Activated naive CD8-positive, alpha-beta T cell treated with anti-CD3 and anti-CD28 coated beads, Interleukin-2, amount 10 ng/mL, durations not matched to agents 7 days and 5 days (primary cell): Measurements from ENCODE around the gene RXRA. TPM values are rescaled to one million over a fixed set of nuclear protein-coding genes. Genes with fewer than 3 reads are reported as not detected.
"Not testable (repeated sequence)": the region's sequence is repeated elsewhere in the genome, so short reads cannot be mapped to it uniquely, and the experiment has no call there.

Experiments used
- ATAC-seq: fragments of 150-1000 bp; cut with Tn5 transposase; one replicate; pipeline ENCODE4 v1.10.0; 2021; ENCODE audit warnings: low read depth, moderate library complexity
- POLR2A ChIA-PET: fragments of 350-600 bp; sonication (Branson Sonifier 250); formaldehyde crosslinking; loops from one replicate; lab custom pipeline; 2021; ENCODE audit warnings: antibody characterized with exemption; lab: Charles Lee
- DNase-seq: peaks from one replicate; pipeline ENCODE4 v3.0.0; 2021
- H3K27ac Mint-ChIP-seq: one replicate; pipeline ENCODE4 v1.8.0; 2022; ENCODE audit warnings: mild to moderate bottlenecking, mixed read lengths
- H3K27me3 Mint-ChIP-seq: one replicate; pipeline ENCODE4 v1.8.0; 2022; ENCODE audit warnings: mild to moderate bottlenecking, moderate library complexity, mixed read lengths
- H3K36me3 Mint-ChIP-seq: one replicate; pipeline ENCODE4 v1.8.0; 2021; ENCODE audit warnings: mild to moderate bottlenecking, mixed read lengths
- H3K4me1 Mint-ChIP-seq: one replicate; pipeline ENCODE4 v1.8.0; 2021; ENCODE audit warnings: mixed read lengths
- H3K4me3 Mint-ChIP-seq: one replicate; pipeline ENCODE4 v1.8.0; 2022; ENCODE audit warnings: mild to moderate bottlenecking, moderate library complexity, mixed read lengths
- H3K9me3 Mint-ChIP-seq: one replicate; pipeline ENCODE4 v1.8.0; 2021; ENCODE audit warnings: mixed read lengths
- total RNA-seq, 2 experiments: library from RNA; stranded (reverse); gene quantifications; one replicate each; pipeline ENCODE4 v1.2.3, GENCODE V29; 2021

The RXRA gene
- total RNA-seq, 2 experiments from 2014 or later, result 5.6 to 7.1 TPM

DNA sequence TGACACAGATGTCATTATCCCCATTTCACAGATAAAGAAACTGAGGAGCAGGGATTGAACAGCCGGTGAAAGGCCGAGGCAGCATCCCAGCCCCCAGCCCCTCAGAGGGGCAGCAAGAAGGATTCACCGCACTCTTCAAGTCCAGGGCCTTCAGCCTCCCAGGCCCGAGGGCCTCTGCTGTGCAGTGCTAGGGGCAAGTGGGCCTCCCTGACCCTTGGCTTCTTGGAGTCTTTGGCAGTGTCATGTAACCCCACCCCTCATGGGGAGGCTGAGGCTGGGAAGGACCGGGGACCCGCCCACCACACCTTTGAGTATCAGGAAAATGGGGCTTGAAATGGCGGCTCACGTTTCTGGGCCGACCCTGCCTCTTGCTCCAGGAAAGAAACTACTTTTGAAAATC is 28.7 kb upstream of the RXRA start:
- H3K4me1 Mint-ChIP-seq, result peaks cover 13% of the 10 kb centered on the region
- no peak overlapping the region for H3K4me3 Mint-ChIP-seq
- no peak overlapping the region for H3K27ac Mint-ChIP-seq
- POLR2A ChIA-PET, result no interaction called here
- H3K36me3 Mint-ChIP-seq, result no peaks in the 10 kb centered on the region
- no peak for ATAC-seq
- H3K9me3 Mint-ChIP-seq, result no peaks in the 10 kb centered on the region
- H3K27me3 Mint-ChIP-seq, result peaks cover 22% of the 10 kb centered on the region
- no peak for DNase-seq

GRCh38 chr9:134298000-134298399 is 28.3 kb upstream of the RXRA start:
- peaks cover 19% of the 10 kb centered on the region for H3K27me3 Mint-ChIP-seq
- ATAC-seq (no peak), DNase-seq (no peak)
- H3K4me3 Mint-ChIP-seq, result no peak overlapping the region
- H3K27ac Mint-ChIP-seq, result no peak overlapping the region
- peaks cover 15% of the 10 kb centered on the region for H3K4me1 Mint-ChIP-seq
- no peaks in the 10 kb centered on the region for H3K36me3 Mint-ChIP-seq
- no peaks in the 10 kb centered on the region for H3K9me3 Mint-ChIP-seq
- POLR2A ChIA-PET, result no interaction called here

- H3K4me1 Mint-ChIP-seq, result peaks cover 15% of the 10 kb centered on the region
- no peaks in the 10 kb centered on the region for H3K36me3 Mint-ChIP-seq
- H3K27me3 Mint-ChIP-seq, result peaks cover 17% of the 10 kb centered on the region
- H3K27ac Mint-ChIP-seq, result no peak overlapping the region
- DNase-seq (no peak), ATAC-seq (no peak)
- no peak overlapping the region for H3K4me3 Mint-ChIP-seq
- POLR2A ChIA-PET, result no interaction called here
- no peaks in the 10 kb centered on the region for H3K9me3 Mint-ChIP-seq
Measured at GRCh38 chr9:134299068-134299467, 27.2 kb upstream of the RXRA start.

- Mint-ChIP-seq H3K4me3 (no peak overlapping the region), H3K27me3 (peaks cover 20% of the 10 kb centered on the region), H3K9me3 (no peaks in the 10 kb centered on the region), H3K4me1 (peaks cover 15% of the 10 kb centered on the region), H3K27ac (no peak overlapping the region), H3K36me3 (no peaks in the 10 kb centered on the region)
- DNase-seq, result no peak
- POLR2A ChIA-PET, result no interaction called here
- no peak for ATAC-seq
Measured at GRCh38 chr9:134299883-134300282, 26.4 kb upstream of the RXRA start.

- ATAC-seq, result peak; percentile 90
- peak; percentile 55 for DNase-seq
- peaks cover 10% of the 10 kb centered on the region for H3K27me3 Mint-ChIP-seq
- H3K4me3 Mint-ChIP-seq, result no peak overlapping the region
- H3K27ac Mint-ChIP-seq, result no peak overlapping the region
- no peaks in the 10 kb centered on the region for H3K36me3 Mint-ChIP-seq
- no peaks in the 10 kb centered on the region for H3K9me3 Mint-ChIP-seq
- POLR2A ChIA-PET, result interaction anchor here (1.1 kb wide), 1 partner anchor 43 kb away, joined by 4 read pairs; no protein-coding TSS in a partner anchor
- H3K4me1 Mint-ChIP-seq, result peaks cover 15% of the 10 kb centered on the region
Measured at GRCh38 chr9:134301387-134302129, 24.7 kb upstream of the RXRA start.

DNA sequence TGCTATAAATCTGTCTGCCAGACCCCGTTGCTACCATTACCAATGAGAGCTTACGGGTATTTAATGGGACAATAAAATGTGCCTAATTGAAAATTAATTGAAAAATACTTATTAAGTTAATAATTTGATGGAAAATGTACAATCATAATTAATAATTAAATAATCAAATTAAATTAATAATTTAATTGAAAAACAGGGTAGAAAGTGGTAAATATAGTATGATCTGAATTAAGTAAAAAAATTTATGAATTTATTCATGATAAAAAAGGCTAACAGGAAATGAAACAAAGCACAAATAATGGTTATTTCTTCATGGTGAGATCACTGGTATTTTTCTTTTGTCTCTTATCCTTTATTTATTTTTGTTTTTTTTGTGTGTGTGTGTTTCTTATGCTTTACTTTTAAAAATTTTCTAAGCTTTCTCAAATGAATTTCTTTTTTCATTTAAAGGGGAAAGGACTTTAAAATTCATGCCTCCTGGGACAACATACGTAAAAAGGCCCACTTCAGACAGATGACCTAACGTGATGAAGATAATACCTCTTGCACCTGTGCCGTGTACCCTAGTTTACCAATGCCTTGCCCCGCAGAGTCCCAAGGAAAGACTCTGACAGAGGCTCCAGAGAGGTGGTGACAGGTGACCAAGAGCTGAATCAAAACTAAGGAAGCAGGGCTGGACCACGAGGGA is 24.0 kb upstream of the RXRA start:
- H3K4me3 Mint-ChIP-seq, result peak overlapping the region; percentile 25
- no peaks in the 10 kb centered on the region for H3K36me3 Mint-ChIP-seq
- H3K27ac Mint-ChIP-seq, result no peak overlapping the region
- peaks cover 10% of the 10 kb centered on the region for H3K27me3 Mint-ChIP-seq
- POLR2A ChIA-PET, result interaction anchor here (1.1 kb wide), 1 partner anchor 42 kb away, joined by 4 read pairs; no protein-coding TSS in a partner anchor
- ATAC-seq (no peak), DNase-seq (no peak)
- peaks cover 15% of the 10 kb centered on the region for H3K4me1 Mint-ChIP-seq
- H3K9me3 Mint-ChIP-seq, result no peaks in the 10 kb centered on the region

GRCh38 chr9:134303601-134304000 is 22.7 kb upstream of the RXRA start:
- no peaks in the 10 kb centered on the region for H3K36me3 Mint-ChIP-seq
- H3K27me3 Mint-ChIP-seq, result peaks cover 10% of the 10 kb centered on the region
- H3K4me3 Mint-ChIP-seq, result no peak overlapping the region
- H3K9me3 Mint-ChIP-seq, result no peaks in the 10 kb centered on the region
- DNase-seq (no peak), ATAC-seq (no peak)
- H3K4me1 Mint-ChIP-seq, result peaks cover 15% of the 10 kb centered on the region
- POLR2A ChIA-PET, result no interaction called here
- no peak overlapping the region for H3K27ac Mint-ChIP-seq

- no peak overlapping the region for H3K27ac Mint-ChIP-seq
- H3K27me3 Mint-ChIP-seq, result peaks cover 9% of the 10 kb centered on the region
- no peaks in the 10 kb centered on the region for H3K9me3 Mint-ChIP-seq
- no peak for DNase-seq
- no peak for ATAC-seq
- peaks cover 15% of the 10 kb centered on the region for H3K4me1 Mint-ChIP-seq
- no peak overlapping the region for H3K4me3 Mint-ChIP-seq
- POLR2A ChIA-PET, result no interaction called here
- no peaks in the 10 kb centered on the region for H3K36me3 Mint-ChIP-seq
Measured at GRCh38 chr9:134304261-134304660, 22.0 kb upstream of the RXRA start.

DNA sequence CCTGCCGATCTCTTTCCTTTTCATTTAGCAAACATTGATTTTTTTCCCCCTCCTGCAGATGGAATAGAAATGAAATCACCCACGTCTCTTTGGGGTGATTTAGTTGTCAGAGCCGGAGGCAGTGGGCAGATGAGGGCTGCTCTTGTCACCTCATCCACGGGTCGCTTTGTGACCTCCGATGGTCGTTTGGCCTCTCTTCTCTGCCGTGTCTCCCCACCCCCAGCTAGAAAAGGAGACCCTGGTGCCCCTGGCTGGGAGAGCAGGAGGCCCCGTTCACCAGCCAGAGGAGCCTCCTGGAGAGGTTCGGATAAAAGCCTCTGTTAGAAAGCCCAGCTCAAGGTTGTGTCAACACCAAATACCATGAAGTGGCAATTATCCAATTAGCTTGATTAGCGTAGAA is 21.6 kb upstream of the RXRA start:
- no peak overlapping the region for H3K27ac Mint-ChIP-seq
- no peak overlapping the region for H3K4me3 Mint-ChIP-seq
- DNase-seq (no peak), ATAC-seq (no peak)
- H3K4me1 Mint-ChIP-seq, result peaks cover 15% of the 10 kb centered on the region
- H3K36me3 Mint-ChIP-seq, result no peaks in the 10 kb centered on the region
- no peaks in the 10 kb centered on the region for H3K9me3 Mint-ChIP-seq
- POLR2A ChIA-PET, result no interaction called here
- H3K27me3 Mint-ChIP-seq, result peaks cover 12% of the 10 kb centered on the region

GRCh38 chr9:134305533-134305932 is 20.7 kb upstream of the RXRA start:
- Mint-ChIP-seq H3K4me1 (peaks cover 15% of the 10 kb centered on the region), H3K9me3 (no peaks in the 10 kb centered on the region), H3K36me3 (no peaks in the 10 kb centered on the region), H3K27me3 (peaks cover 10% of the 10 kb centered on the region), H3K27ac (no peak overlapping the region), H3K4me3 (no peak overlapping the region)
- ATAC-seq, result no peak
- POLR2A ChIA-PET, result no interaction called here
- DNase-seq, result no peak

DNA sequence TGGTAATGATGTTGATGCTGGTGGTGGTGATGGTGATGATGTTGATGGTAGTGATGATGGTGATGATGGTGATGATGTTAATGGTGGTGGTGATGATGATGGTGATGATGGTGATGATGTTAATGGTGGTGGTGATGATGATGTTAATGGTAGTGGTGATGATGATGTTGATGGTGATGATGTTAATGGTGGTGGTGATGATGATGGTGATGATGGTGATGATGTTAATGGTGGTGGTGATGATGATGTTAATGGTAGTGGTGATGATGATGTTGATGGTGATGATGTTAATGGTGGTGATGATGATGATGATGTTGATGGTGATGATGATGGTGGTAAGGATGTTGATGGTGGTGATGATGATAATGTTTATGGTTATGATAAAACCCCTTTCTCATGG is 20.2 kb upstream of the RXRA start:
- DNase-seq, ATAC-seq, H3K27ac Mint-ChIP-seq, POLR2A ChIA-PET, H3K36me3 Mint-ChIP-seq, H3K9me3 Mint-ChIP-seq, H3K4me3 Mint-ChIP-seq: not testable (repeated sequence)
- Mint-ChIP-seq H3K4me1 (peaks cover 13% of the 10 kb centered on the region), H3K27me3 (peaks cover 12% of the 10 kb centered on the region)

DNA sequence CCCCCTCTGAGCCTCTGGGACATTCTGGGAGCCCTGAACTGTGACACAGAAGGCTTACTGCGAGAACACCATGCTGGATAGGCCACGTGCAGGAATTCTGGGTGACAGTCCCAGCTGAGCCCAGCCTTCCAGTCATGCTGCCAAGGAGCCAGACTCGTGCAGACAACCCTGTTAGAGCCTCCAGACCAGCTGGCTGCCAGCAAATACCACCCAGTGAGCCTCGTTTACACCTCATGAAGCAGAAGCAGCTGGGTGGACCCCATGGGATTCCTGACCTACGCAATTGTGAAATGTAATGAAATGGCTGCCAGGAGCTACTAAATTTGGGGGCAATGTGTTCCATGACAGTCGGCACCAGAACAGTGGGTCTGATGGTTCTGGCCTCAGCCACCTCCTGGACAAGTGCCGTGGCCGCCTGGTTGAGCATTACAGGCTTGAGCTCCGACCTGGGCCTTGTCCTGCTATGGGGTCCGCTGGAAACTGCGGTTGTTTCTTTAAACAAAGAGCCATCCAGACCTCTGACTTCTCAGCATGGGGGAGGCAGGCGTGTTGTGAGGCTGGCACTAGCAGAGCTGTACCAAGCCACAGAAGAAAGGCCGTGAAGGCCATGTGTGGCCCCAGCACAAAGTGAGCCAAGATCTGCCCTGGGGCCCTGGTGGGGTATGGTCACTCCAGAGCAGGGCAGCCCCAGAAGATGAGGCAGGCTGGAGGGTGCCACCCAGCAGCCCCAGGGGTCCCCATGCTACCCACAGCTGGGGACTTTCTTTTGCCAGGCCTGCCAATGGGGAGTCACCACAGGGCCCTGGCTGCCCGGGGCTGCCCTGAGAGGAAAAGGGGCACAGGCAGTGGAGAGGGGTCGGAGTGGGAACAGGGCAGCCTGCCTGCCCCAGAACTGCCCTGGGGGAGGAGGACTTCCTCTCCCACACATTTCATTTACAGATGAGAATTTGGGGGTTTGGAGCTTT is 19.3 kb upstream of the RXRA start:
- Mint-ChIP-seq H3K4me3 (no peak overlapping the region), H3K9me3 (no peaks in the 10 kb centered on the region), H3K27me3 (peaks cover 14% of the 10 kb centered on the region), H3K36me3 (no peaks in the 10 kb centered on the region), H3K27ac (no peak overlapping the region), H3K4me1 (peaks cover 5% of the 10 kb centered on the region)
- ATAC-seq (no peak), DNase-seq (no peak)
- POLR2A ChIA-PET, result interaction anchor here (0.8 kb wide), 1 partner anchor 57 kb away, joined by 3 read pairs; no protein-coding TSS in a partner anchor
